A549 (cell line): ENCODE data around the gene HOXA5. TPM values are rescaled to one million over a fixed set of nuclear protein-coding genes. Genes with fewer than 3 reads are reported as not detected.

ENCODE experiments used
- ATAC-seq, 2 experiments: fragments of 200-7000 bp in 1 of 2; fragments of >200 bp in 1 of 2; cut with Nextera tagmentation in 1 of 2; cut with Tn5 transposase in 1 of 2; 3 replicates each; pipeline versions ENCODE4 v1.8.0 to v1.9.1; 2018 to 2020; ENCODE audit warnings: mild to moderate bottlenecking in 1 of 2, moderate library complexity in 1 of 2
- CTCF ChIA-PET: fragments of 300-600 bp; sonication (Branson Sonifier 250); formaldehyde crosslinking; extraction: SDS; loops from one replicate; lab custom pipeline; 2021; ENCODE audit warnings: antibody characterized with exemption, inconsistent platforms; lab: Yijun Ruan, JAX
- POLR2A ChIA-PET: fragments of 350-600 bp; formaldehyde crosslinking; extraction: SDS; loops from one replicate; lab custom pipeline; 2021; ENCODE audit warnings: antibody characterized with exemption, inconsistent platforms; lab: Yijun Ruan, JAX
- DNase-seq, 2 experiments: peaks; one replicate each; pipeline versions ENCODE4 v3.0.0 to v3.0.0-alpha.2; 2011 to 2016; ENCODE audit warnings: low read depth in 1 of 2, low spot score in 1 of 2
- FAIRE-seq: peaks from 2 replicates; lab custom pipeline; 2011; peaks lifted over from hg19 to GRCh38; lab: Jason Lieb, UNC
- H3K27ac ChIP-seq, 2 experiments: fragments of >200 bp; sonication (Bioruptor Twin); formaldehyde crosslinking; 3 replicates each; pipeline ENCODE4 v1.5.1; 2016 to 2017
- H3K4me1 ChIP-seq: fragments of >200 bp; sonication (Bioruptor Twin); formaldehyde crosslinking; 3 replicates; pipeline ENCODE4 v1.6.1; 2016
- H3K4me2 ChIP-seq: fragments of >200 bp; sonication (Bioruptor Twin); formaldehyde crosslinking; 3 replicates; pipeline ENCODE4 v1.6.1; 2016
- H3K4me3 ChIP-seq: fragments of >200 bp; sonication (Bioruptor Twin); formaldehyde crosslinking; 3 replicates; pipeline ENCODE4 v1.5.1; 2016
- H3K9me3 ChIP-seq: fragments of >200 bp; sonication (Bioruptor Twin); formaldehyde crosslinking; 3 replicates; pipeline ENCODE4 v1.6.1; 2016
- CBX2 ChIP-seq: fragments of 200-600 bp; sonication (generic); IDR thresholded peaks from 2 replicates; pipeline ENCODE4 v1.6.1; 2016; ENCODE audit warnings: low read depth, mild to moderate bottlenecking, borderline replicate concordance
- CBX8 ChIP-seq: fragments of 200-600 bp; sonication (generic); IDR thresholded peaks from 2 replicates; pipeline ENCODE4 v1.6.1; 2016
- CHD2 ChIP-seq: fragments of 150-350 bp; IDR thresholded peaks from 2 replicates; pipeline ENCODE4 v1.6.1; 2014; ENCODE audit warnings: low read length; ENCODE audit not compliant: partially characterized antibody
- CHD4 ChIP-seq: fragments of 200-600 bp; sonication (generic); IDR thresholded peaks from 2 replicates; pipeline ENCODE4 v1.6.1; 2016; ENCODE audit warnings: antibody characterized with exemption, mild to moderate bottlenecking, borderline replicate concordance
- E2F6 ChIP-seq: IDR thresholded peaks from 2 replicates; pipeline ENCODE4 v1.6.1; 2012; ENCODE audit warnings: low read depth, borderline replicate concordance
- EHF ChIP-seq: fragments of 250-450 bp; sonication (Bioruptor Pico); IDR thresholded peaks from 2 replicates; pipeline ENCODE4 v1.5.0; 2020; ENCODE audit warnings: mild to moderate bottlenecking
- ELK1 ChIP-seq: fragments of 150-350 bp; IDR thresholded peaks from 2 replicates; pipeline ENCODE4 v1.6.1; 2014; ENCODE audit warnings: low read depth, mild to moderate bottlenecking, low read length
- EP300 ChIP-seq, 2 experiments: fragments of >200 bp; sonication (Bioruptor Twin); formaldehyde crosslinking; IDR thresholded peaks; 2 replicates in 1 of 2; 3 replicates in 1 of 2; pipeline ENCODE4 v1.6.1; 2016 to 2017
- HMGXB4 ChIP-seq: fragments of 250-450 bp; sonication (Bioruptor Pico); IDR thresholded peaks from 2 replicates; pipeline ENCODE4 v1.5.0; 2021; ENCODE audit warnings: mild to moderate bottlenecking, moderate library complexity, borderline replicate concordance
- HOXB13 ChIP-seq: fragments of 250-450 bp; sonication (Bioruptor Pico); IDR thresholded peaks from 2 replicates; pipeline ENCODE4 v1.5.0; 2020; ENCODE audit warnings: low read depth, mild to moderate bottlenecking, moderate library complexity
- KDM5A ChIP-seq: fragments of 200-600 bp; sonication (generic); IDR thresholded peaks from 2 replicates; pipeline ENCODE4 v1.6.1; 2016; ENCODE audit warnings: antibody characterized with exemption, mild to moderate bottlenecking
- MAX ChIP-seq: IDR thresholded peaks from 2 replicates; pipeline ENCODE4 v1.6.1; 2012
- MAZ ChIP-seq: fragments of 150-350 bp; IDR thresholded peaks from 2 replicates; pipeline ENCODE4 v1.6.1; 2014; ENCODE audit warnings: antibody characterized with exemption, low read depth, low read length, borderline replicate concordance
- NR3C1 ChIP-seq: fragments of >200 bp; sonication (Bioruptor Twin); formaldehyde crosslinking; IDR thresholded peaks from 3 replicates; pipeline ENCODE4 v1.6.1; 2017
- PHF8 ChIP-seq: fragments of 200-600 bp; sonication (generic); IDR thresholded peaks from 2 replicates; pipeline ENCODE4 v1.6.1; 2016; ENCODE audit warnings: low read depth, mild to moderate bottlenecking, antibody characterized with exemption, moderate library complexity, borderline replicate concordance
- POLR2AphosphoS2 ChIP-seq: conservative IDR thresholded peaks from 2 replicates; pipeline ENCODE4 v1.6.1; 2012; ENCODE audit warnings: low read length, improper control_type of control experiment, inconsistent platforms
- RARB ChIP-seq: fragments of 250-450 bp; sonication (Bioruptor Pico); IDR thresholded peaks from 2 replicates; pipeline ENCODE4 v1.8.0; 2021; ENCODE audit warnings: mild to moderate bottlenecking, moderate library complexity
- SMC3 ChIP-seq: fragments of >200 bp; sonication (Bioruptor Twin); formaldehyde crosslinking; IDR thresholded peaks from 3 replicates; pipeline ENCODE4 v1.6.1; 2018; ENCODE audit warnings: inconsistent platforms
- SREBF2 ChIP-seq: fragments of 450-650 bp; IDR thresholded peaks from 2 replicates; pipeline ENCODE4 v1.6.1; 2014; ENCODE audit warnings: mild to moderate bottlenecking, moderate library complexity
- TP53 ChIP-seq: fragments of 250-450 bp; sonication (Bioruptor Pico); IDR thresholded peaks from 2 replicates; pipeline ENCODE4 v1.5.0; 2021; ENCODE audit warnings: mild to moderate bottlenecking, moderate library complexity
- ZFP36 ChIP-seq: fragments of 450-650 bp; IDR thresholded peaks from 2 replicates; pipeline ENCODE4 v1.6.1; 2014; ENCODE audit warnings: borderline replicate concordance; ENCODE audit not compliant: partially characterized antibody
- WGBS: methylation state at CpG from one replicate; pipeline ENCODE4 v1.1.6; 2017; ENCODE audit errors: missing lambda C conversion rate; 5-methylcytosine and 5-hydroxymethylcytosine counted together
- polyA plus RNA-seq, 4 experiments: library from polyadenylated mRNA; depleted of rRNA in 3 of 4; stranded (reverse); fragments of >200 nt; fragmentation: RNase III in 1 of 4; extraction: RNeasy Plus Mini Kit Qiagen cat#74134 plus additional on column Dnase treatment in 1 of 4; gene quantifications; 2 replicates in 3 of 4; 3 replicates in 1 of 4; pipeline ENCODE4 v1.2.3, GENCODE V29; 2011 to 2017
- TF ChIP-seq, protein P1 (sequence below): fragments of 200-600 bp; sonication (generic); IDR thresholded peaks from 2 replicates; pipeline ENCODE4 v1.6.1; 2016; ENCODE audit warnings: antibody characterized with exemption, mild to moderate bottlenecking, moderate library complexity
- TF ChIP-seq, protein P2 (sequence below): fragments of >200 bp; sonication (Bioruptor Twin); formaldehyde crosslinking; IDR thresholded peaks from 2 replicates; pipeline ENCODE4 v1.6.1; 2016

The HOXA5 gene
- polyA plus RNA-seq, 2 of the 4 experiments (the other 2 are of a cell fraction), result 4.0 to 6.5 TPM

GRCh38 chr7:27096768-27097514 lies 46.5 kb downstream of the HOXA5 start:
- ChIA-PET POLR2A (interaction anchor here (1.0 to 3.4 kb wide), 7 partner anchors 9 to 234 kb away, joined by 3 to 20 read pairs (median 8); partner anchors contain the start of gene SKAP2), CTCF (interaction anchor here (0.6 to 3.2 kb wide), 13 partner anchors 9 to 414 kb away, joined by 3 to 20 read pairs (median 4); no protein-coding TSS in a partner anchor)
- H3K4me3 ChIP-seq, result peak overlapping the region; percentile 91

GRCh38 chr7:27095897-27096767 lies 47.3 kb downstream of the HOXA5 start, which contains the start of gene HOXA1:
TSS of gene HOXA1 (minus strand) at chr7:27096000. CDS start at chr7:27095912, 88 bp downstream.
- DNase-seq, result peak; percentile 91 to 99
- no peak for TF ChIP-seq POLR2AphosphoS2
- no peak for TF ChIP-seq NR3C1
- TF ChIP-seq CBX2, result no peak
- TF ChIP-seq, protein P1, sequence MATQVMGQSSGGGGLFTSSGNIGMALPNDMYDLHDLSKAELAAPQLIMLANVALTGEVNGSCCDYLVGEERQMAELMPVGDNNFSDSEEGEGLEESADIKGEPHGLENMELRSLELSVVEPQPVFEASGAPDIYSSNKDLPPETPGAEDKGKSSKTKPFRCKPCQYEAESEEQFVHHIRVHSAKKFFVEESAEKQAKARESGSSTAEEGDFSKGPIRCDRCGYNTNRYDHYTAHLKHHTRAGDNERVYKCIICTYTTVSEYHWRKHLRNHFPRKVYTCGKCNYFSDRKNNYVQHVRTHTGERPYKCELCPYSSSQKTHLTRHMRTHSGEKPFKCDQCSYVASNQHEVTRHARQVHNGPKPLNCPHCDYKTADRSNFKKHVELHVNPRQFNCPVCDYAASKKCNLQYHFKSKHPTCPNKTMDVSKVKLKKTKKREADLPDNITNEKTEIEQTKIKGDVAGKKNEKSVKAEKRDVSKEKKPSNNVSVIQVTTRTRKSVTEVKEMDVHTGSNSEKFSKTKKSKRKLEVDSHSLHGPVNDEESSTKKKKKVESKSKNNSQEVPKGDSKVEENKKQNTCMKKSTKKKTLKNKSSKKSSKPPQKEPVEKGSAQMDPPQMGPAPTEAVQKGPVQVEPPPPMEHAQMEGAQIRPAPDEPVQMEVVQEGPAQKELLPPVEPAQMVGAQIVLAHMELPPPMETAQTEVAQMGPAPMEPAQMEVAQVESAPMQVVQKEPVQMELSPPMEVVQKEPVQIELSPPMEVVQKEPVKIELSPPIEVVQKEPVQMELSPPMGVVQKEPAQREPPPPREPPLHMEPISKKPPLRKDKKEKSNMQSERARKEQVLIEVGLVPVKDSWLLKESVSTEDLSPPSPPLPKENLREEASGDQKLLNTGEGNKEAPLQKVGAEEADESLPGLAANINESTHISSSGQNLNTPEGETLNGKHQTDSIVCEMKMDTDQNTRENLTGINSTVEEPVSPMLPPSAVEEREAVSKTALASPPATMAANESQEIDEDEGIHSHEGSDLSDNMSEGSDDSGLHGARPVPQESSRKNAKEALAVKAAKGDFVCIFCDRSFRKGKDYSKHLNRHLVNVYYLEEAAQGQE, result no peak
- peak; percentile 50; the same call in 1 of the 2 replicates for TF ChIP-seq PHF8
- TF ChIP-seq SREBF2, result no peak
- TF ChIP-seq RARB (CRISPR knock-in tag), result no peak
- TF ChIP-seq MAZ, result no peak
- TF ChIP-seq SMC3, result peak; percentile 25; the same call in 1 of the 3 replicates
- 0 out of 2 replicates have a peak, but pooled peaks have one; percentile 33 for TF ChIP-seq E2F6
- no peak for TF ChIP-seq CBX8
- TF ChIP-seq EP300 (IDR thresholded peaks at IDR 0.05), result no peak
- no peak for TF ChIP-seq ELK1
- no peak for TF ChIP-seq ZFP36
- 0 out of 2 replicates have a peak, but pooled peaks have one; percentile 27 for TF ChIP-seq KDM5A
- no peak for TF ChIP-seq CHD4
- TF ChIP-seq, protein P2, sequence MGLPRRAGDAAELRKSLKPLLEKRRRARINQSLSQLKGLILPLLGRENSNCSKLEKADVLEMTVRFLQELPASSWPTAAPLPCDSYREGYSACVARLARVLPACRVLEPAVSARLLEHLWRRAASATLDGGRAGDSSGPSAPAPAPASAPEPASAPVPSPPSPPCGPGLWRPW, result no peak
- TF ChIP-seq TP53 (CRISPR knock-in tag), result no peak
- TF ChIP-seq HOXB13 (CRISPR knock-in tag), result no peak
- TF ChIP-seq HMGXB4 (CRISPR knock-in tag), result no peak
- no peak for TF ChIP-seq CHD2
- TF ChIP-seq EHF (CRISPR knock-in tag), result no peak

More at GRCh38 chr7:27096768-27097514, 46.5 kb downstream of the HOXA5 start:
- DNase-seq (no peak), FAIRE-seq (no peak)
- no peak for TF ChIP-seq MAX
- peak; percentile 4; the same call in 1 of the 3 replicates for TF ChIP-seq SMC3
- TF ChIP-seq, all 56 proteins: peak for 1
- no peaks in the 10 kb centered on the region for H3K9me3 ChIP-seq
- WGBS, result 2% methylated on average over 40 of the region's 41 CpGs
- peak overlapping the region; percentile 82 for H3K4me2 ChIP-seq
- ATAC-seq, result peak; percentile 48 to 55; a peak in 5 of 6 replicates
- peak overlapping the region; percentile 91 to 93 for H3K27ac ChIP-seq
- peaks cover 18% of the 10 kb centered on the region for H3K4me1 ChIP-seq

More at GRCh38 chr7:27095897-27096767, 47.3 kb downstream of the HOXA5 start, which contains the start of gene HOXA1:
- under 1% methylated on average over 34 of the region's 68 CpGs for WGBS
- peak; percentile 89 to 91 for ATAC-seq
- Histone ChIP-seq H3K4me3 (peak within 1 kb of the TSS; percentile 91), H3K4me2 (peak within 1 kb of the TSS; percentile 82), H3K4me1 (peaks cover 19% of the 10 kb centered on the region), H3K27ac (peak within 1 kb of the TSS; percentile 91 to 93), H3K9me3 (no peaks in the 10 kb centered on the region)
- no peak for FAIRE-seq
- ChIA-PET POLR2A (interaction anchor here (1.0 to 3.4 kb wide), 7 partner anchors 10 to 233 kb away, joined by 3 to 20 read pairs (median 8); partner anchors contain the start of gene SKAP2), CTCF (interaction anchor here (0.7 to 3.2 kb wide), 10 partner anchors 10 to 414 kb away, joined by 3 to 20 read pairs (median 4); no protein-coding TSS in a partner anchor)
